Smooth muscle cell (in vitro differentiated cells): ENCODE measurements around the gene ARNT2. TPM values are rescaled to one million over a fixed set of nuclear protein-coding genes. Genes with fewer than 3 reads are reported as not detected.

Experiments used
- DNase-seq: peaks from one replicate; lab custom pipeline; 2025; ENCODE audit not compliant: unreplicated experiment; lab: John Stamatoyannopoulos, UW
- H2AFZ ChIP-seq: fragments of 200-600 bp; sonication (generic); 2 replicates; pipeline ENCODE4 v1.6.0; 2016; ENCODE audit warnings: antibody characterized with exemption, low read depth, mild to moderate bottlenecking
- H3F3A ChIP-seq: fragments of 200-600 bp; sonication (generic); 2 replicates; pipeline ENCODE4 v1.6.0; 2017; ENCODE audit warnings: antibody characterized with exemption, low read depth
- H3K27ac ChIP-seq: fragments of 200-600 bp; sonication (generic); 2 replicates; pipeline ENCODE4 v1.5.1; 2016; ENCODE audit warnings: low read depth, mild to moderate bottlenecking
- H3K27me3 ChIP-seq: fragments of 200-600 bp; sonication (generic); 2 replicates; pipeline ENCODE4 v1.6.1; 2016; ENCODE audit warnings: low read depth, mild to moderate bottlenecking
- H3K36me3 ChIP-seq: fragments of 200-600 bp; sonication (generic); 2 replicates; pipeline ENCODE4 v1.5.1; 2016; ENCODE audit warnings: low read depth
- H3K4me1 ChIP-seq: fragments of 200-600 bp; sonication (generic); 2 replicates; pipeline ENCODE4 v1.5.1; 2016; ENCODE audit warnings: low read depth
- H3K4me2 ChIP-seq: fragments of 200-600 bp; sonication (generic); 2 replicates; pipeline ENCODE4 v1.6.0; 2016; ENCODE audit warnings: mild to moderate bottlenecking
- H3K4me3 ChIP-seq: fragments of 200-600 bp; sonication (generic); 2 replicates; pipeline ENCODE4 v1.5.1; 2016; ENCODE audit warnings: mild to moderate bottlenecking
- H3K79me2 ChIP-seq: fragments of 200-600 bp; sonication (generic); 2 replicates; pipeline ENCODE4 v1.6.0; 2016; ENCODE audit warnings: low read depth, mild to moderate bottlenecking
- H3K9ac ChIP-seq: fragments of 200-600 bp; sonication (generic); 2 replicates; pipeline ENCODE4 v1.6.0; 2016; ENCODE audit warnings: low read depth
- H3K9me3 ChIP-seq: fragments of 200-600 bp; sonication (generic); replicated peaks from 2 replicates; pipeline ENCODE4 v1.5.1; 2016; ENCODE audit warnings: low read depth
- H4K20me1 ChIP-seq: fragments of 200-600 bp; sonication (generic); 2 replicates; pipeline ENCODE4 v1.6.0; 2016; ENCODE audit warnings: low read depth
- CTCF ChIP-seq: fragments of 200-600 bp; sonication (generic); IDR thresholded peaks from 2 replicates; pipeline ENCODE4 v1.5.1; 2017; ENCODE audit warnings: borderline replicate concordance, mild to moderate bottlenecking, antibody characterized with exemption; ENCODE audit not compliant: insufficient read depth, poor library complexity, severe bottlenecking
- WGBS: methylation state at CpG from one replicate; pipeline ENCODE4 v1.1.7; 2016; ENCODE audit warnings: low lambda C conversion rate; 5-methylcytosine and 5-hydroxymethylcytosine counted together
- polyA plus RNA-seq: library from polyadenylated mRNA; unstranded; fragments of >200 nt; fragmentation: Nextera tagmentation; extraction: Ambion mirVana; gene quantifications from 2 replicates; pipeline ENCODE4 v1.2.1, GENCODE V29; 2016
- total RNA-seq: library from RNA; depleted of rRNA; stranded (reverse); fragments of >200 nt; gene quantifications from 2 replicates; pipeline ENCODE4 v1.2.3, GENCODE V29; 2014

Gene ARNT2
- total and polyA plus RNA-seq, 2 experiments from 2014 or later: 0.55 to 2.8 TPM

- no peak overlapping the region for H3K9ac ChIP-seq
- no peak overlapping the region for H2AFZ ChIP-seq
- H3K36me3 ChIP-seq: no peaks in the 10 kb centered on the region
- no peaks in the 10 kb centered on the region for H3K4me1 ChIP-seq
- H3K9me3 ChIP-seq: peaks cover 3% of the 10 kb centered on the region
- H3K27ac ChIP-seq: no peak overlapping the region
- H3K79me2 ChIP-seq: no peaks in the 10 kb centered on the region
- no peak for DNase-seq
- no peaks in the 10 kb centered on the region for H3F3A ChIP-seq
- no peak overlapping the region for H3K4me2 ChIP-seq
- 64% methylated on average over 7 of the region's 7 CpGs for WGBS
- no peak for TF ChIP-seq CTCF
- no peak overlapping the region for H3K4me3 ChIP-seq
- peaks cover 9% of the 10 kb centered on the region for H3K27me3 ChIP-seq
- H4K20me1 ChIP-seq: no peaks in the 10 kb centered on the region
These were observed 127.6 kb downstream of the ARNT2 start for GRCh38 chr15:80531796-80532195.

GRCh38 chr15:80533790-80534333 is 129.7 kb downstream of the ARNT2 start:
- no peak overlapping the region for H3K27ac ChIP-seq
- H3K9me3 ChIP-seq: peaks cover 3% of the 10 kb centered on the region
- no peak overlapping the region for H3K4me2 ChIP-seq
- no peaks in the 10 kb centered on the region for H3F3A ChIP-seq
- H4K20me1 ChIP-seq: no peaks in the 10 kb centered on the region
- no peak overlapping the region for H2AFZ ChIP-seq
- peaks cover 7% of the 10 kb centered on the region for H3K27me3 ChIP-seq
- WGBS: 88% methylated on average over 4 of the region's 4 CpGs
- H3K4me3 ChIP-seq: no peak overlapping the region
- H3K36me3 ChIP-seq: no peaks in the 10 kb centered on the region
- no peak overlapping the region for H3K9ac ChIP-seq
- TF ChIP-seq CTCF: no peak
- DNase-seq: no peak
- no peaks in the 10 kb centered on the region for H3K4me1 ChIP-seq
- no peaks in the 10 kb centered on the region for H3K79me2 ChIP-seq

GRCh38 chr15:80536231-80536630 is 132.0 kb downstream of the ARNT2 start:
- no peak overlapping the region for H3K9ac ChIP-seq
- H3K4me2 ChIP-seq: no peak overlapping the region
- no peak overlapping the region for H2AFZ ChIP-seq
- H3K27me3 ChIP-seq: no peaks in the 10 kb centered on the region
- no peaks in the 10 kb centered on the region for H4K20me1 ChIP-seq
- 79% methylated on average over 5 of the region's 5 CpGs for WGBS
- no peak overlapping the region for H3K27ac ChIP-seq
- no peaks in the 10 kb centered on the region for H3K36me3 ChIP-seq
- TF ChIP-seq CTCF: no peak
- H3K4me1 ChIP-seq: no peaks in the 10 kb centered on the region
- no peaks in the 10 kb centered on the region for H3K79me2 ChIP-seq
- no peak overlapping the region for H3K4me3 ChIP-seq
- no peak for DNase-seq
- peaks cover 3% of the 10 kb centered on the region for H3K9me3 ChIP-seq
- no peaks in the 10 kb centered on the region for H3F3A ChIP-seq

GRCh38 chr15:80536716-80537115 is 132.5 kb downstream of the ARNT2 start:
- H3K4me2 ChIP-seq: no peak overlapping the region
- no peaks in the 10 kb centered on the region for H4K20me1 ChIP-seq
- peaks cover 3% of the 10 kb centered on the region for H3K9me3 ChIP-seq
- H3K79me2 ChIP-seq: no peaks in the 10 kb centered on the region
- no peak for TF ChIP-seq CTCF
- H2AFZ ChIP-seq: no peak overlapping the region
- no peak for DNase-seq
- H3K9ac ChIP-seq: no peak overlapping the region
- WGBS: 83% methylated on average over 2 of the region's 2 CpGs
- H3K27ac ChIP-seq: no peak overlapping the region
- no peaks in the 10 kb centered on the region for H3K36me3 ChIP-seq
- no peaks in the 10 kb centered on the region for H3F3A ChIP-seq
- no peak overlapping the region for H3K4me3 ChIP-seq
- H3K27me3 ChIP-seq: no peaks in the 10 kb centered on the region
- H3K4me1 ChIP-seq: no peaks in the 10 kb centered on the region
